Nephron (organoid): ENCODE measurements around the gene DSG4.

ENCODE experiments used
- H3K27ac Mint-ChIP-seq, 3 experiments: 2 replicates each; pipeline ENCODE4 v1.8.0; 2020; ENCODE audit warnings: mixed read lengths in 3 of 3, mild to moderate bottlenecking in 2 of 3, moderate library complexity in 1 of 3
- H3K27me3 Mint-ChIP-seq: 2 replicates; pipeline ENCODE4 v1.8.0; 2021; ENCODE audit warnings: low read depth, mild to moderate bottlenecking, moderate library complexity, mixed read lengths
- H3K36me3 Mint-ChIP-seq: 2 replicates; pipeline ENCODE4 v1.8.0; 2020; ENCODE audit warnings: low read depth, mixed read lengths
- H3K4me1 Mint-ChIP-seq: 2 replicates; pipeline ENCODE4 v1.8.0; 2020; ENCODE audit warnings: mixed read lengths
- H3K4me3 Mint-ChIP-seq, 3 experiments: 2 replicates each; pipeline ENCODE4 v1.8.0; 2020; ENCODE audit warnings: mild to moderate bottlenecking in 3 of 3, mixed read lengths in 3 of 3, moderate library complexity in 2 of 3
- H3K9me3 Mint-ChIP-seq: 2 replicates; pipeline ENCODE4 v1.8.0; 2020; ENCODE audit warnings: mixed read lengths
- TF ChIP-seq, protein P1 (sequence below), 3 experiments: fragments of 200-600 bp; sonication (generic); IDR thresholded peaks; one replicate each; pipeline ENCODE4 v1.5.0; 2021; ENCODE audit warnings: antibody characterized with exemption in 3 of 3; ENCODE audit not compliant: unreplicated experiment in 3 of 3

DSG4 gene

DNA sequence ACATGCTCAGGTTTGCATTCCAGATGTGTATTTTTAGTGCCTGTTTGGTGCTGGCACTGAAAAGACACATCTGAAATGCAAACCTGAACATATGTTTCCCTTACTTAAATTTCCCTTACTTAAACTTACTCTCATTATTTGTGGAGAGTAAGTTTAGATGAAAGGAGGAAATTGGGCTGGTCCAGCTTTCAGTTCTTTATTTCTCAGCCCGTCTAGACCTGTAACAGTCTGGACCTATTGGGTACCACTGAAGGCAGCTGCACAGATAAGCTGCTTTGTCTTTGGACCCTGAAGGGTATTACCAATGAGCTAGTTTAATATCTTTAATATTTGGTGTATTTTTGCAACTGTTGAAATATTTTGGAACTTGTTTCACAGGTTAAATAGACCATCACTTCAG is 54.0 kb downstream of the DSG4 start:
- Mint-ChIP-seq H3K27me3 (no peaks in the 10 kb centered on the region), H3K36me3 (no peaks in the 10 kb centered on the region), H3K9me3 (peaks cover 23% of the 10 kb centered on the region), H3K27ac (no peak overlapping the region), H3K4me3 (no peak overlapping the region), H3K4me1 (no peaks in the 10 kb centered on the region)
- TF ChIP-seq, protein P1, sequence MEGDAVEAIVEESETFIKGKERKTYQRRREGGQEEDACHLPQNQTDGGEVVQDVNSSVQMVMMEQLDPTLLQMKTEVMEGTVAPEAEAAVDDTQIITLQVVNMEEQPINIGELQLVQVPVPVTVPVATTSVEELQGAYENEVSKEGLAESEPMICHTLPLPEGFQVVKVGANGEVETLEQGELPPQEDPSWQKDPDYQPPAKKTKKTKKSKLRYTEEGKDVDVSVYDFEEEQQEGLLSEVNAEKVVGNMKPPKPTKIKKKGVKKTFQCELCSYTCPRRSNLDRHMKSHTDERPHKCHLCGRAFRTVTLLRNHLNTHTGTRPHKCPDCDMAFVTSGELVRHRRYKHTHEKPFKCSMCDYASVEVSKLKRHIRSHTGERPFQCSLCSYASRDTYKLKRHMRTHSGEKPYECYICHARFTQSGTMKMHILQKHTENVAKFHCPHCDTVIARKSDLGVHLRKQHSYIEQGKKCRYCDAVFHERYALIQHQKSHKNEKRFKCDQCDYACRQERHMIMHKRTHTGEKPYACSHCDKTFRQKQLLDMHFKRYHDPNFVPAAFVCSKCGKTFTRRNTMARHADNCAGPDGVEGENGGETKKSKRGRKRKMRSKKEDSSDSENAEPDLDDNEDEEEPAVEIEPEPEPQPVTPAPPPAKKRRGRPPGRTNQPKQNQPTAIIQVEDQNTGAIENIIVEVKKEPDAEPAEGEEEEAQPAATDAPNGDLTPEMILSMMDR (IDR thresholded peaks at IDR 0.05; ENCODE audit: unreplicated experiment in 3 of 3), result no peak

DNA sequence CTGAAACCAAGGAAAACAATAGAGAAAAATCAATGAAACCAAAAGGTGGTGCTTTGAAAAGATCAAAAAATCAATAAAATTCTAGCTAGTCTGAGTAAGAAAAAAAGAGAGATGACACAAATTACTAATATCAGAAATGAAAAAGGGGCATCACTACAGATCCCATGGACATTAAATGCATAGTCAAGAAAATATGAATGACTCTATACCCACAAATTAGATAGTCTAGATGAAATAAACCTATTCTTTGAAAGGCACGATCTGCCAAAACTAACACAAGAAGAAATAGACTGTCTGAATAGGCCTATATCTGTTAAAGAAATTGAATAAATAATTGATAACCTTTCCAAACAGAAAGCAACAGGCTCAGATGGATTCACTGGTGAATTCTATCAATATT is 55.7 kb downstream of the DSG4 start:
- no peaks in the 10 kb centered on the region for H3K4me1 Mint-ChIP-seq
- H3K27ac Mint-ChIP-seq, result no peak overlapping the region
- H3K36me3 Mint-ChIP-seq, result no peaks in the 10 kb centered on the region
- H3K4me3 Mint-ChIP-seq, result no peak overlapping the region
- H3K27me3 Mint-ChIP-seq, result no peaks in the 10 kb centered on the region
- TF ChIP-seq, protein P1 (IDR thresholded peaks at IDR 0.05; ENCODE audit: unreplicated experiment in 3 of 3), result no peak
- H3K9me3 Mint-ChIP-seq, result peaks cover 23% of the 10 kb centered on the region

GRCh38 chr18:31436825-31437224 is 60.2 kb downstream of the DSG4 start:
- Mint-ChIP-seq H3K27me3 (no peaks in the 10 kb centered on the region), H3K36me3 (no peaks in the 10 kb centered on the region), H3K4me1 (no peaks in the 10 kb centered on the region), H3K9me3 (peaks cover 16% of the 10 kb centered on the region), H3K4me3 (no peak overlapping the region), H3K27ac (no peak overlapping the region)
- TF ChIP-seq, protein P1 (IDR thresholded peaks at IDR 0.05; ENCODE audit: unreplicated experiment in 3 of 3), result no peak

DNA sequence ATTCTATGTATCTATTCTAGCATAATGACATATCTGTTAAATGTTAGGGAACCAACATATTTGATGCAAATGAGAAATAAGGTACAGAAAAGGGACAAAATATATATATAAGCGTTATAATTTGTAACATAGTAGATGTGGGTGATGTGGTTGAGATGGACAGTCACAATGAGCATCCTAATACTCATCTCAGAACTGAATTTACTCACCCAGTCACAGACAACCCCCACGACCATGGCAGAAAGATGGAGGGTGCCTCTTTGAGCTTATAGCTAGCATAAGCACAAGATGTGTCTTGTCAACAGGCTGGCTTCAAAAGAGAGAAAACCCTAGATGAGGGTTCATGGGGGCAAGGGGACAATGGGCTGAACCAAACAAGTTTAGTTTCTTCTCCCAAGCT is 61.8 kb downstream of the DSG4 start:
- H3K4me1 Mint-ChIP-seq, result no peaks in the 10 kb centered on the region
- H3K9me3 Mint-ChIP-seq, result peaks cover 4% of the 10 kb centered on the region
- H3K27me3 Mint-ChIP-seq, result no peaks in the 10 kb centered on the region
- no peak overlapping the region for H3K27ac Mint-ChIP-seq
- H3K4me3 Mint-ChIP-seq, result no peak overlapping the region
- no peaks in the 10 kb centered on the region for H3K36me3 Mint-ChIP-seq
- TF ChIP-seq, protein P1 (IDR thresholded peaks at IDR 0.05; ENCODE audit: unreplicated experiment in 3 of 3), result no peak

GRCh38 chr18:31439807-31440325 is 63.3 kb downstream of the DSG4 start:
- H3K27me3 Mint-ChIP-seq, result no peaks in the 10 kb centered on the region
- no peak overlapping the region for H3K27ac Mint-ChIP-seq
- no peaks in the 10 kb centered on the region for H3K9me3 Mint-ChIP-seq
- no peak overlapping the region for H3K4me3 Mint-ChIP-seq
- TF ChIP-seq, protein P1 (IDR thresholded peaks at IDR 0.05; ENCODE audit: unreplicated experiment in 3 of 3), result no peak
- no peaks in the 10 kb centered on the region for H3K4me1 Mint-ChIP-seq
- no peaks in the 10 kb centered on the region for H3K36me3 Mint-ChIP-seq

DNA sequence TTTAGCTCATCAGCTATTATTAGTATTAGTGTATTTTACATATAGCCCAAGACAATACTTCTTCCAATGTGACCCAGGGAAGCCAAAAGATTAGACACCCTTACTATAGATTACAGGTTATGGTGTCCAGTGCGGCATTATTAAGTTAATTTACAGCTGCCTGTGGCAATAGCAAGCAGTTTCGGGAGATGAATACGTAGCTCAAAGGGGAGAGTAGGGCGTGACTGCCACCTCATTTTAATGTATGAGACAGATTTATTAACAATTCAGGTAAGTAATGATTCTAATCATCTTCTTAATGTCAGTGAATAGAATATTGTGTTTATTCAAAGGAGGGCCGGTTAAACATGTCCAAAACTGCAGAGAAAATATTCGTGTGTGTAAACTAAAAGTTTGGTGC is 64.2 kb downstream of the DSG4 start:
- Mint-ChIP-seq H3K9me3 (no peaks in the 10 kb centered on the region), H3K27ac (no peak overlapping the region), H3K4me1 (no peaks in the 10 kb centered on the region), H3K27me3 (no peaks in the 10 kb centered on the region), H3K4me3 (no peak overlapping the region), H3K36me3 (no peaks in the 10 kb centered on the region)
- TF ChIP-seq, protein P1 (IDR thresholded peaks at IDR 0.05; ENCODE audit: unreplicated experiment in 3 of 3), result no peak
